ENCODE measurements around the gene HOXB5. TPM values are rescaled to one million over a fixed set of nuclear protein-coding genes. Genes with fewer than 3 reads are reported as not detected.
A peak's percentile ranks its signal among the peaks of the same experiment; 100 is the strongest.

Gene HOXB5
- total and polyA plus RNA-seq, 4 donors = 2.9 to 116 (median 56.0) TPM

GRCh38 chr17:48637323-48638260, 44.0 kb upstream of the HOXB5 start:
- peak in 1 of 6 donors; percentile 50 for DNase-seq (ENCODE audit: low read depth in 4 of 6, low spot score in 6 of 6)
- H3K27me3 ChIP-seq (ENCODE audit: control insufficient read depth, insufficient read depth, low read length) = peaks cover 54% of the 10 kb centered on the region
- peaks cover 63% of the 10 kb centered on the region for H3K4me1 ChIP-seq (ENCODE audit: control insufficient read depth, insufficient read depth, low read length)
- H3K9me3 ChIP-seq (ENCODE audit: control insufficient read depth, insufficient read depth, low read length) = no peaks in the 10 kb centered on the region
- peaks cover 4% of the 10 kb centered on the region for H3K36me3 ChIP-seq (ENCODE audit: control insufficient read depth, insufficient read depth, low read length)
- WGBS (ENCODE audit: insufficient coverage) = 40% methylated on average over 10 of the region's 18 CpGs
- H3K27ac ChIP-seq (ENCODE audit: low read depth, low read length) = peak overlapping the region; percentile 81
- no peak overlapping the region for H3K4me3 ChIP-seq (ENCODE audit: low read depth, low read length)

GRCh38 chr17:48636177-48637018, 42.8 kb upstream of the HOXB5 start:
- 0% methylated on average over 27 of the region's 39 CpGs for WGBS (ENCODE audit: insufficient coverage)
- Histone ChIP-seq H3K36me3 (ENCODE audit: control insufficient read depth, insufficient read depth, low read length) (peaks cover 4% of the 10 kb centered on the region), H3K4me3 (ENCODE audit: low read depth, low read length) (peak overlapping the region; percentile 14), H3K4me1 (ENCODE audit: control insufficient read depth, insufficient read depth, low read length) (peaks cover 51% of the 10 kb centered on the region), H3K9me3 (ENCODE audit: control insufficient read depth, insufficient read depth, low read length) (no peaks in the 10 kb centered on the region), H3K27me3 (ENCODE audit: control insufficient read depth, insufficient read depth, low read length) (peaks cover 53% of the 10 kb centered on the region), H3K27ac (ENCODE audit: low read depth, low read length) (peak overlapping the region; percentile 81)
- DNase-seq (ENCODE audit: low read depth in 4 of 6, low spot score in 6 of 6) = peak in 3 of 6 donors; percentile 81 to 95 (median 90)

GRCh38 chr17:48634493-48635208, 41.1 kb upstream of the HOXB5 start:
- peaks cover 49% of the 10 kb centered on the region for H3K27me3 ChIP-seq (ENCODE audit: control insufficient read depth, insufficient read depth, low read length)
- H3K9me3 ChIP-seq (ENCODE audit: control insufficient read depth, insufficient read depth, low read length) = no peaks in the 10 kb centered on the region
- H3K4me1 ChIP-seq (ENCODE audit: control insufficient read depth, insufficient read depth, low read length) = peaks cover 49% of the 10 kb centered on the region
- peak in 2 of 6 donors; percentile 3 to 25 for DNase-seq (ENCODE audit: low read depth in 4 of 6, low spot score in 6 of 6)
- no peak overlapping the region for H3K27ac ChIP-seq (ENCODE audit: low read depth, low read length)
- WGBS (ENCODE audit: insufficient coverage) = 63% methylated on average over 17 of the region's 20 CpGs
- H3K36me3 ChIP-seq (ENCODE audit: control insufficient read depth, insufficient read depth, low read length) = peaks cover 4% of the 10 kb centered on the region
- H3K4me3 ChIP-seq (ENCODE audit: low read depth, low read length) = no peak overlapping the region

- H3K4me1 ChIP-seq (ENCODE audit: control insufficient read depth, insufficient read depth, low read length) = peaks cover 47% of the 10 kb centered on the region
- peaks cover 4% of the 10 kb centered on the region for H3K36me3 ChIP-seq (ENCODE audit: control insufficient read depth, insufficient read depth, low read length)
- 31% methylated on average over 35 of the region's 35 CpGs for WGBS (ENCODE audit: insufficient coverage)
- no peaks in the 10 kb centered on the region for H3K9me3 ChIP-seq (ENCODE audit: control insufficient read depth, insufficient read depth, low read length)
- no peak overlapping the region for H3K4me3 ChIP-seq (ENCODE audit: low read depth, low read length)
- peak in 1 of 6 donors; percentile 1 for DNase-seq (ENCODE audit: low read depth in 4 of 6, low spot score in 6 of 6)
- no peak overlapping the region for H3K27ac ChIP-seq (ENCODE audit: low read depth, low read length)
- H3K27me3 ChIP-seq (ENCODE audit: control insufficient read depth, insufficient read depth, low read length) = peaks cover 54% of the 10 kb centered on the region
Measured at GRCh38 chr17:48633266-48633677, 39.7 kb upstream of the HOXB5 start.

- H3K4me1 ChIP-seq (ENCODE audit: control insufficient read depth, insufficient read depth, low read length) = peaks cover 52% of the 10 kb centered on the region
- H3K27me3 ChIP-seq (ENCODE audit: control insufficient read depth, insufficient read depth, low read length) = peaks cover 55% of the 10 kb centered on the region
- no peak overlapping the region for H3K27ac ChIP-seq (ENCODE audit: low read depth, low read length)
- WGBS (ENCODE audit: insufficient coverage) = 54% methylated on average over 6 of the region's 7 CpGs
- H3K36me3 ChIP-seq (ENCODE audit: control insufficient read depth, insufficient read depth, low read length) = peaks cover 4% of the 10 kb centered on the region
- no peaks in the 10 kb centered on the region for H3K9me3 ChIP-seq (ENCODE audit: control insufficient read depth, insufficient read depth, low read length)
- peak in 2 of 6 donors; percentile 1 to 17 for DNase-seq (ENCODE audit: low read depth in 4 of 6, low spot score in 6 of 6)
- H3K4me3 ChIP-seq (ENCODE audit: low read depth, low read length) = no peak overlapping the region
Measured at GRCh38 chr17:48632579-48633265, 39.1 kb upstream of the HOXB5 start.

GRCh38 chr17:48631693-48632578, 38.4 kb upstream of the HOXB5 start:
- WGBS (ENCODE audit: insufficient coverage) = 45% methylated on average over 4 of the region's 7 CpGs

GRCh38 chr17:48630925-48631692, 37.5 kb upstream of the HOXB5 start:
- H3K36me3 ChIP-seq (ENCODE audit: control insufficient read depth, insufficient read depth, low read length) = peaks cover 4% of the 10 kb centered on the region
- peak in 1 of 6 donors; percentile 4 for DNase-seq (ENCODE audit: low read depth in 4 of 6, low spot score in 6 of 6)
- peaks cover 60% of the 10 kb centered on the region for H3K27me3 ChIP-seq (ENCODE audit: control insufficient read depth, insufficient read depth, low read length)
- H3K4me3 ChIP-seq (ENCODE audit: low read depth, low read length) = no peak overlapping the region
- peaks cover 50% of the 10 kb centered on the region for H3K4me1 ChIP-seq (ENCODE audit: control insufficient read depth, insufficient read depth, low read length)
- WGBS (ENCODE audit: insufficient coverage) = 50% methylated on average over 9 of the region's 15 CpGs
- no peak overlapping the region for H3K27ac ChIP-seq (ENCODE audit: low read depth, low read length)
- no peaks in the 10 kb centered on the region for H3K9me3 ChIP-seq (ENCODE audit: control insufficient read depth, insufficient read depth, low read length)

More at GRCh38 chr17:48631693-48632578, 38.4 kb upstream of the HOXB5 start:
- H3K36me3 ChIP-seq (ENCODE audit: control insufficient read depth, insufficient read depth, low read length) = peaks cover 4% of the 10 kb centered on the region
- H3K4me3 ChIP-seq (ENCODE audit: low read depth, low read length) = no peak overlapping the region
- H3K27ac ChIP-seq (ENCODE audit: low read depth, low read length) = no peak overlapping the region
- no peaks in the 10 kb centered on the region for H3K9me3 ChIP-seq (ENCODE audit: control insufficient read depth, insufficient read depth, low read length)
- peak in 1 of 6 donors; percentile 29 for DNase-seq (ENCODE audit: low read depth in 4 of 6, low spot score in 6 of 6)
- H3K27me3 ChIP-seq (ENCODE audit: control insufficient read depth, insufficient read depth, low read length) = peaks cover 63% of the 10 kb centered on the region
- peaks cover 52% of the 10 kb centered on the region for H3K4me1 ChIP-seq (ENCODE audit: control insufficient read depth, insufficient read depth, low read length)

Measured in spinal cord (tissue), 10 donors.